GM21825 (cell line): ENCODE results near the gene NRXN2.

Source experiments
- ATAC-seq: cut with Tn5 transposase; IDR thresholded peaks from one replicate; pipeline ENCODE4 v1.9.1; 2021; ENCODE audit warnings: mild to moderate bottlenecking, moderate library complexity; ENCODE audit not compliant: unreplicated experiment

Gene NRXN2

DNA sequence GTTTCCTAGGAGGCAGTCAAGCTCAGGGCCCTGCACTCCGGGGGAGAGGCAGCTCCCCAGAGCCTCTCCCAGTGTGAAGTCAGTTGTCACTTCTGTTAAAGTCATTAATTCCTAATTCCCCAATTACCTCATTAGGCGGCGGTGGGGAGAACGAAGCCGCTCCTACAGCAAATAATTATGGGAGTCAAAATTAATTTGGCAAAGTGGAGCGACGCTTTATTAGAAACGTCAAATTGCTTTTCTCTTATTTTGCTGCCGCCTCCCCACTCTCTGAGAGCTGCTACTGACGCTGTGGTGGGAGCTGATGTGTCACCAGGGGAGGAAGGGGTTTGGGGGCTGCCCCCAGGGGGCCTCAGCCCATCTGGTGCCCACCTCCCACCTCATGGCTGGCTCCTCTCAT is 90.3 kb downstream of the NRXN2 start:
- ATAC-seq, result no peak

- no peak for ATAC-seq
Measured at GRCh38 chr11:64632237-64632636, 90.8 kb downstream of the NRXN2 start.

DNA sequence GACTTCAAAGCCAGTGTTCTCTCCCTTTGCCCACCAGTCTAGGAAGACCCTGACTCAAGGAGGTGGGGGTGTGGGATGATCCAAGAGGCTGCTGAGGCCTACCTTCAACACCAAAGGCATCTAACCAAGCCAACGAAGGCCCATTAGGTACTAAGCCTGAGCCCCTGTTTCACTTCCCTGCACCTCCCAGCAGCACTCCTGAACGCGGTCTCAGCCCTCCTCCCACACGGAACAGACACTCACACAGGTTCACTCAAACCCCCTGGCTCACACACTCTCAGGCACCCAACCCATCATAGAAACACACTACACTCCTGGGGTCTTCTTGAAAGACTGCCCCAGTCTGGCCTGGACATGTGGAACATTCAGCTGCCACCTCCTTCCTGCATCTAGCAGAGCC is 91.3 kb downstream of the NRXN2 start:
- ATAC-seq, result no peak

DNA sequence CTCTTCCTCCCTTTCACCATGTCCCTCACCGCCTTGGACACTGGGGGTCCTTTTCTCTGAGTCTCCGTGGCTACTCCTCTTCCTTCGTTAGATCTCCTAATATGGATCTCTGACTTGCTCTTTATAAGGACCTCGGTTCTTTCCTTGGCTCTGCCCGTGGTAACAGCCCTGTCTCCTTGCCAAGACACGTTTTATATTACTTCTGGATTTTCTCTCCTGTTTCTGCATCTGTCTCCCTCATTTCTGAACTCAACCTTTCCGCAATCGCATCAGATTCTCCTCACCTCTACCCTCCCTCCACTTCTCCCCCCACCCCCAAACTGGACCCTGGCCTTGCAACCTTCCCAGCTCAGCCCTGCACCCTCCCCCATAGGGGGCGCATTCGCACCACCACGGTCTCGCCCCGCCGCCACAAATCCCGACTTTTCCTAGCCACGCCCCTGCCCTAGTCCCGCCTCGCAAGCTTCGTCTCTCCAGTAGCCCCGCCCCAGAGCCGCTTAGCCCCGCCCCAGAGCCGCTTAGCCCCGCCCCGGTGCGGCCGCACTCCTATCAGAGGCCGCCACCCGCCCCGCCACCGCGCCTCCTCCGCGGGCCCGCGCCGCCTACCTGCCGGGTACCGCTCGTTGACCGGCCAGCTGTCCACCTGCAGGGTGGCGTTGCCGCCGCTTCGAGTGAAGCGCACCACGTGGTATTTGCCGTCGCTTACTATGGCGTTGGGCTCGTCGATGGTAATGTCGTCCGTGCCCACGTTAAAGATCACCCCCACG is 93.0 kb downstream of the NRXN2 start:
- ATAC-seq, result no peak

DNA sequence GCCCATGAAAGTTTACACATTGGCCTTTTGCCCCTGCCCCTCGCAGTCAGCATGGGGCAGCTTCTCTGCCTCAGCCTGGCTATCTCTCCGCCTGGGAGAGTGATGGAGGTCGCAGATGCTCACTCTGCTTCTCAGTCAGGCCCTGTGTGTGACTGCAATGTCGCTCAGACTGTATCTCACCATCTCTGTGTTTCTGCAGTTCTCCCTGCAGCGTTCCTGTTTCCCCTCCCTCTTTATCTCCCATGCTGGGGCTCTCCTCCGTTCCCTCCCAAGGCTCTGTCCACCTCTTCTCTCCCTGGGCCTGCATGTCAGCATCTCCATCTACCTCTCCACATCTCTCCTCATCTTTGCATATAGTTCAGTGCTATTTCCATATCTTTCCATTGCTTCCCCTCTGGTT is 93.9 kb downstream of the NRXN2 start:
- no peak for ATAC-seq

- no peak for ATAC-seq
Measured at GRCh38 chr11:64628596-64628995, 94.4 kb downstream of the NRXN2 start.

- no peak for ATAC-seq
Measured at GRCh38 chr11:64627371-64627770, 95.6 kb downstream of the NRXN2 start.

- no peak for ATAC-seq
Measured at GRCh38 chr11:64626637-64627036, 96.4 kb downstream of the NRXN2 start.

- no peak for ATAC-seq
Measured at GRCh38 chr11:64624883-64625481, 98.0 kb downstream of the NRXN2 start.

GRCh38 chr11:64622681-64623080 is 100.3 kb downstream of the NRXN2 start:
- no peak for ATAC-seq

DNA sequence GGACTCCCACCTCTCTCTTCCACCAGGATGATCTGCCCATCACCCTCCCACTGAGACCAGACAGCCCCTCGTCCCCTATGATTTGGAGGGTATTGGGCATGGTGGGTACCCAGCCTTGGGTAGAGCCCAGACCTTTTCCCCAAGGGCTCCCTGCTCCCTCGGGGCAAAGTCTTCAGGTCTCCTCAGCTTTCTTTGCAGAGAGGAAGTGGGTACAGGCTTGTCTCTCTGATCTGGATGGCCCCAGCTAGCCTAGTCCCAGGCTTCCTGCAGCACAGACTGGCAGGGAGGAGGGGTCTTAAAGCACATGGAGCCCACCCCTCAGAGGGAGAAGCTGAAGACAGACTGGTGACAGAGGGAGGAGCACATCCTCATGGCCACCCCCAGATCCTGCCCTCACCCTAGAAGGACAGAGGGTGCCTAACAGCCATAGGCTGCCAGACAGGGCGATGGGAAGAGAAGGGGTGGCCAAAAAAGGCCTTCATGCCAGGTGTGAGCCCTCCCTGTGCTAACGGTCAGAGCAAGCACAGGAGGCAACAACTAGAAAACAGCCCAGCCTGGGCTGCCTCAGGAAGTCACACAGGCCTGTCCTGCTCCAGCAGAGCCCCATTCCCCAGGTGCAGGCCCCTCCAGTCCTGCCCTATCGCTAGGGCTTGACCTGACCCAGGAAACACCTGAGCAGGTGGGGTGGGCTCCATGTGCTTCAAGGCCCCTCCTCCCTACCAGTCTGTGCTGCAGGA is 101.5 kb downstream of the NRXN2 start:
- ATAC-seq, result no peak

- ATAC-seq, result no peak
Measured at GRCh38 chr11:64620381-64620971, 102.5 kb downstream of the NRXN2 start.

DNA sequence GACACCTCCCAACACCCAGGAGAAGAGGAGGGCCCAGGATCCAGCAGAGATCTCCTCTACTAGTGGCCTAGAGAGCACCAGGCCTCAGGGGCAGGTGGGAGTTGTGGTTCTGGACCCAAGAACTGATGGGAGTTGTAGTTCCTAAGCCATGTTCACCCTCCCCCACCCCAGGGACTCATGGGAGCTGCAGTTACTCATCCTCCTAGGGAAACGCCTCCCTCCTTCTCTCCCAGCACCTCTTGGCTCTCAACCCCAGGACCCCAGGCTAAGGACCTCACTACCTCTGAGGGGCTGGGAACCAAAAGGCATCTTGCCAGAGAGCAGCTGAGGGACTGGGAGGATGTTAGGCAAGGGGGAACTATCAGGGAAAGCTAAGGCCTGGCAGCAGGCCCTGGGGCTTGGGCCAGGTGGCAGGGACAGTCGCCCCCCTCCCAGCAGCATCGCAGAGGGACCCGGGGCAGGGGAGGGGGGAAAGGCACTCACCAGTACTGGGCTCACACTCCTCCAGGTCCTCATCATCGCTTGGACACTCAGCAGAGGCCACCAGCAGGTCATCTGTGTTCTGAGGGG is 103.1 kb downstream of the NRXN2 start:
- ATAC-seq, result no peak

DNA sequence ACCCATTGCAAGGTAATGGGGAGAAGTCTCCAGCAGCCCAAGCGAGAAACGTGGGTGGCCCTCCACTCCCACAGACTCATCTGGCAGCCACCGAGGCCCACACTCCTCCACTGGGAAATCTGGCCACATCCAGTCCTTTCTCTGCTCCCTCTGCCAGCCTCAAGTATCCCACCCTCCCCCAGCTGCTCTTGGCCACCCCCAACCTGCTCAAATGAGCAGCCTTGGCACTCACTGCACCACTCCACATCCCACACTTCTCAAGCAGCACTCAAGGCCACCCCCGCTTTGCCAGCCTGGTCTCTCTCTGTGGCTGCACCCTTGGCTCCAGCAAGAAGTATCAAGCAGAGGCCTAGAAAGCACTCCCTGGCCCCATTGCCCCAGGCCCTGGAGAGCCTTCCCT is 103.8 kb downstream of the NRXN2 start:
- no peak for ATAC-seq

DNA sequence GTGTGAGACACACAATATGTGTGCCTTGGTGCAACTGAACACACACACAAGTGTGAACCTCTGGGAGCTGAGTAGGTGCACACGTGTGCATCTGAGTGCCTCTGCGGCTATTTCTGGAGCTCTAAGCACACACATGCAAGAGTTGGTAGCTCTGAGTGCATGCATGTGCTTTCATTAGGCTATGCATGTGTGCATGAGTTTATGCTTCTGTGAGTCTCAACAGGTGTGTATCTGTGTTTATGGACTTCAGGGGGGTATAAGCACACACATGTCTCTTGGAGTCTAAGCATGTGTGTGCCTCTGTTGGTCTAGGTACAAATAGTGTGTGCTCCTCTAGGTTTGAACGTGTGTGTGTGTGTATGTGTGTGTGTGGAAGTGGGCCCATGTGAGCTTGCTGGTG is 106.2 kb downstream of the NRXN2 start:
- ATAC-seq, result no peak

- ATAC-seq, result no peak
Measured at GRCh38 chr11:64614917-64615316, 108.1 kb downstream of the NRXN2 start.

GRCh38 chr11:64613648-64614047 is 109.3 kb downstream of the NRXN2 start:
- no peak for ATAC-seq

DNA sequence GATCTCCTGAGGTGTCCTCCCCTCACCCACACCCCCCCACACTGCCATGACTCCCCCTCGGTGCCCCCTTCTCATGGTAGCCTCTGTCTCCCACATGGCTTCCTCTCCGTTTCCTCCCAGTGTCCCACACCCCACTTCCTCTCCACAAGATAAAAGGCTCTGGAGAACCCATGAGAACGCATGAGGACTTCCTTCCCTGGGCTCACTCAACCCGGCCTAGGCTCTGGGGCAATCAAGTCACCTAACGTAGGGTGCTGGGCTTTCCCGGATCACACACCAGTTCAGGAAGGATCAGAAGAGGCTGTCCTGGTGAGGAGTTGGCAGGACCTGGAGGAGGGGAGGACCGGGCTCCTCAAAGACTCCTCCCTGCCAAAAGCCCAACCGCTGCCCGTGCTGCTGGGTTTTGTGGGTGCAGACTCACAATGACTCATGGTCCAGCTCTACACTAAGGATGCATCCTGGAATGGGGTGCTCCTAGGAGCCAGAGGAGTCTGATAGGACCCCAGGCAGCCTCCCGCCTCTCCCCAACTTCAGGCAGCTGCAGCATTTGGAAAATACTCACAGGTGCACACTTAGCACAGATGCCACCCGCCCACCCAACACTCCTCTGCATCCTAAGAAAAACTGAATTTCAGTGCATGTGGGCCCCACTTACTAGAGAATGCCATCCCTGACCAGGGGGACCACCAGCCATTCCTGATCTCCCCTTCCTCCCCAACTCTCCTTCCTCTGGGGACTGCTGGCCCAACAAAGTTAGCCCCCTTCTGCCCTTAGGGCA is 110.9 kb downstream of the NRXN2 start:
- no peak for ATAC-seq

GRCh38 chr11:64611176-64611575 is 111.8 kb downstream of the NRXN2 start:
- no peak for ATAC-seq

DNA sequence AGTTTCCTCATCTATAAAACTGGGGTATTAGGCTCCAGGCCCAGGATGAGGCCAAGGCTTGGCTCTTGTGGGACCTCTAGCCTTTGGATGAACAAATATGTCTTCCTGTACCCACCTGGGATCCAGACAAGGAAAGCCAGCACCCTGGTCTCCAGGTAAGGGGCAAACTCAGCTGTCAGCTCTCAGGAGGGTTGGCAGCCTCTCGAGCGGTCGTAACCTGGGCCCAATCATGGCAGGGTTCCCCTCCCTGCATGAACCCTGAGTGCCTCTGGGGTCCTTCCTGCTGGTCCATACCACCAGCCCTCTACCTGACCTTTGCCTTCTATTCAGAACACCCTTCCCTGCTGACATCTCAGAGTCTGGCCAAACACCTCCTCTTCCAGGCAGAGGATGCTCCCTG is 112.4 kb downstream of the NRXN2 start:
- ATAC-seq, result no peak
